Hematopoietic multipotent progenitor cell treated with erythropoietin and hydrocortisone succinate and interleukin-3 and kit ligand, for 8 days (in vitro differentiated cells): ENCODE measurements around the gene FXYD2.

Source experiments
- DNase-seq: peaks from one replicate; pipeline ENCODE4 v3.0.0-alpha.2; 2015

FXYD2 gene

DNA sequence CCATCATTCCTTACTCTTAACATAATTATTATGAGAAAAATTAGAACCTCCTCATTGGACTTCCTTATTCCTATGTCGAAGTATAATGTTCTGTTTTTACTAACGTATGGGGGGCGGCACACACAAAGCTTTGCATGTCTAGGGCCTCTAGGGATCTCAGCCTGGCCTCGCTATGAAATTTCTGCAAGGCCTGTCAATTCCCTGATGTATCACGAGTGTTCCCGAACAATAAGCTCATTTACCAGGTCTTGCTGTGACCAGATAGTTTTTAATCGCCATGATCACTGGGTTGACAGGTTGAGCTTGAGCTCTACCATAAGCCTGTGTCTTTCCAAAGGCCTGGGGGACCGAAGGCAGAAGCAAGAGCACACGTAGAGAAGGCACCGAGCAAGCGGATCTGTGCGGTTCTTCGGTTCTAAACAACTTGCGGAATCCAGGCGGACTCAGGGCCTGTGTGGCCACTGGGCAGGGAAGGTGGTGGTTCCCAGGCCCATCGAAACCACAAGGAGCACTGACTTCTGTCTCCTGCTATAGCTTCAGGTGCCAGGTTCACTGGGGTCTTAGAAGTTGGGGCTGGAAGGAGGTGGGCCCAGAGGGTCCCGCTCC lies 10.4 kb upstream of the FXYD2 start:
- no peak for DNase-seq

DNA sequence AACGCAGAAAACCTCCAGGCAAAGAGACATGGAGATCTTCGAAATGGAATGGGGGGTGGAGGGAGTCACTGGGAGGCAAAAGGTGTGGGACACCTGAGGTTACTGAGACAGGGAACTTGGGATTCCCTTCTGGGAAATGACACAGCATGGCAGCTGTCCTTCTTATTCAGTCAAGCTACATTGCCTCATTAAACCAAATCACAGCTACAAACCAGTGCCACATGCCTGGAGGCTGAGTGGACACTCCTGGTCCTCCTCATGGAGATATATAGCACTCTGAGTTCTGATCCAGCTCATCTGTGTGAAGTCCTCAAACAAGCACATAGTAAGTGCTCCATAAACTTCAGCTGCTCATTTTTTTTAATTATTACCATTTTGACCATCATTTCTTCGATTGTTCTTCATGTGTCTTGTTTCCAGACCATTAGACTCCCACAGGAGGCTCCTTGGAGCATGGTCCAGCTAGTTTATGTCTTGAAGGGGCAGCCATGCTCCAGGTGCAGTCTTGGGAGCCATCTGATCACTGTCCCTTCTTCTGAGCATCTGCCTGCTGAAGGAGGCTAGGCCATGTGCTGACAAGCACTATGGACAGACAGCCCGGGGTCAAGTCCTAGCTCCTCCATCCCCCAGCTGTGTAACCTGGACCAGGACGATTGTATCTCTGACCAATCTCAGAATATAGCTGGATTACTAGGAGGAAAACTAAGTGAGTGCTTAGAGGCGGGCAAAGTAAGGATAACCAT lies 9.7 kb upstream of the FXYD2 start:
- no peak for DNase-seq

DNA sequence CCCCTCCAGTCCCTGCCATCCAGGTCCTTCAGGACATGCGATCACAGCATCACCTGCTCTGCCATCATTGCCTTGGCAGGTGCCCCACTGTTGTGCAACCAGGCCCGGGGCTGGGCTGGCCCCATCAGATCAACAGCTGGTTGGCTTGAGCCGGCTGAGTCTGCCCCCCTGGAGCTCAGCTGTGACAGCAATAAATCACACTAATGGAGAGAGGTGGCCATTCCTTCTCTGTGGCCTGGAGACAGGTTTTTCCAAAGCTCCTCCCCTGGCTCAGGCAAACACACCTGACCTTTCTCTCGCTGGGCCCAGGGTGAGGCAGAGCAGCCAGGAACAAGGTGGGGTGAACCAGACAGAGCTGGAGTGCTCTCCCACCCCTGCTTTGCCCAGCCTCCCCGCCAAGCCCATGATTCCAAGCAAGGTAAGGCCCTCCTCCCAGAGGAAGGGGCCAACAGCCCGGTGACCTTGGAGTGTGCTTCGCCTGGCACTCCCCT lies 8.9 kb upstream of the FXYD2 start:
- DNase-seq = no peak

- DNase-seq = no peak
Observed at GRCh38 chr11:117832511-117832910, 8.0 kb upstream of the FXYD2 start.

GRCh38 chr11:117831661-117832415 lies 7.3 kb upstream of the FXYD2 start:
- DNase-seq = no peak

DNA sequence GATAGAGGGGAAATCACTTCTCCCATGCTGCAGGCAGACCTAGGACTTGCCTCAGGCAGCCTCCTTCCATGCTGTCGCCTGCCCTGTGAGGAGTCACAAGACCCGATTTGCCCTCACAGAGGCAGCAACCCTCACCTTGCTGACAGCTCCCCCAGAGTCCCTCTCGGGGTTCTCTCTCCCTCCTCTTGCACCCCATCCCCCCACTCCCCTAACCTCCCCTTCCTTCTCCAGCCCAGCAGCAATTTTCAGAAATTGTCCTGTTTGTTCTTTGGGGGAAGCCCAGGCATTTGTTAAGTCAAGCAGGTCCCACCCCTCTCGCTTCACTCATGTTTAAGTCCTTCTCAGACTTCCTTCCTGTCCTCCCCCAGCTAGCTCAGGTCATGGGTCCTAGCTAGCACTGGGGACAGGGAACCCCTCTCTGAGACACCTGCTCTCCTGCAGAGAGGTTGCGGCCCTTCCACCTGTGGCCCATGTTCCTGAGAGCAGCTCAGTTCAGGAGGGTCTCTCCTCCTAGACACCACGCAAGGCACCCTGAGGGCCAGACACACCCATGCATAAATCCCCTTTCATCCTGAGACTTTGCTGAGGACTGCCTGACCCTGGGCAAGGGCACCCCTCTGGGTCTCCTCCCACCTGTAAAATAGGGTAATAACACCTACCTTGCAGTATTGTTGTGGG lies 6.3 kb upstream of the FXYD2 start:
- DNase-seq = no peak

- no peak for DNase-seq
Observed at GRCh38 chr11:117830072-117830471, 5.5 kb upstream of the FXYD2 start.

- no peak for DNase-seq
Observed at GRCh38 chr11:117829369-117829725, 4.8 kb upstream of the FXYD2 start.

- DNase-seq = no peak
Observed at GRCh38 chr11:117828611-117829368, 4.2 kb upstream of the FXYD2 start.

DNA sequence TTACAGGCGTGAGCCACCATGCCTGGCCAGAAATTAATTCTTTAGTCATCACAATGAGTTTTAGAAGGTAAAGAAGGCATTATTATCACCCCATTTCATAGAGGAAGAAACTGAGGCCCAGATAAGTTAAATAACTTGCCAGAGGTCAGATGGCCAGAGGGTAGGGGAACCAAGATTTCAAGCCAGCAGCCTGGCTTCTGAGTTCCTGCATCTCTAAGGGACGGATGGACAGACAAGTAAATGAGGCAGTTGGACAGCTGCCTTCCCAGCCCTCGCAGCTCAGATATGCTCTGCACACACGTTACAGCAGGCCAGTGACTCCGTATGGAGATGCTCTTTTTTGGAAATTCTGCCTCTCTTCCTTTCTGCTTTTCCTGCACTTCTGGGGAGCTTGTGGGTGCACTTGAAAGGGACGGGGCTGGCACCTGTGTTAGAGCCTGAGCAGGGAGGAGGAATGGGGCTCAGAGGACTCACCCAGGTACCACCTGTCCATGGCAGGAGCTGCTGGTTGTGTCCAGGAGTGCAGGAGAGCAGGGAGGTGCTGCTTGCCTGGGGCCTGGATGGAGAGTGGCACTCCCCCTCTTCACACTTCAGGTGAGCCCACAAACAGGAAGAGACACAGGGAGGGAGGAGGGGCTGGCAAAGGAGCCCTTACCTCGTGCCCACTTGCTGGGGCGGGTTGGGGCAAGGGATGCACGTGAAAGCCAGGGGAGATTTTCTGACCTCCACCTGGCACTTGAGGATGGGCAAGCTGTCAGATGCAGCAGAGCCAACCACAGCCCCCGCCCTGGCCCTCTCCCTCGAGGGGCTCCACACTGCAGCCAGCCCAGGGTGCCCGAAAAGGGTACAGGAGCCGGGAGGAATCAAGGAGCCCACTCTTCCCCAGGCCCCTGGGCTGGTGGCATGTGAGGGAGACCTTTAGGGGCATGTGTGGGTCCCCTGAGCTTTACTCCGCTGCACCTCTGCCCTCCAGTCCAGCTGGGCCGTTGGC lies 3.3 kb upstream of the FXYD2 start:
- DNase-seq = no peak

DNA sequence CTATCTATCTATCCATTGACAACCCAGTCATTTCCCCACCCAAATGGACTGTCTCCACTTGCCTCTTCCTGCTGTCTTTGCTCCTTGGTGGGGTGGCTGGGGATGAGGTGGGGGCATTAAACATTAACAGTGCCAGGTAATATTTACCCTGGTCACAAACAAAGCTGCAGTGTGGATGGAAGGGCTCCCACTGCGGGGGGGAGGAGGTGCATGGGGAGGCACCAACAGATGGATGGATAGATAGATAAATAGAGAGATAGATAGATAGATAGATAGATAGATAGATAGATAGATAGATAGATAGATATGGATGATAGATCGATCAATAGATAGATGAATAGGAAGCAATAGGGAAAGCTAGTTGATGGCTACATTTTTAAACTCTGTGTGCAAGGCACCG lies 2.3 kb upstream of the FXYD2 start:
- no peak for DNase-seq

DNA sequence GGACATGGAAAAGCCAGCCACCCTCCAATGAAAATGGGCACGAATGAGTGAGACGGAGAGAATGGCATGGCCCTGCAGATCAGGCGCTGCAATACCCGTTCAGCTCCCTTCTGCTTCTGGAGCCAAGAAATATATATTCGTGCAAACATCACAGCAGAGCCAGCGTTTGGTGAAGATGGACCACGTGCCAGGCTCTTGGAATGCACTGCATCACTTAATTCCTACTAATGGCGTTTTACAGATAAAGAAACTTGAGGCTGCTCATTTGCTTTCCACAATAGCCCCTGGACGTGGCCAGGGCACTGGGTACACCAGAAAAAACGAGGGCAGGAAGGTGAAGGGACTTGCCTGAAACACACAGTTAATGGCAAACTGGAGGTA lies 1.6 kb upstream of the FXYD2 start:
- no peak for DNase-seq

DNA sequence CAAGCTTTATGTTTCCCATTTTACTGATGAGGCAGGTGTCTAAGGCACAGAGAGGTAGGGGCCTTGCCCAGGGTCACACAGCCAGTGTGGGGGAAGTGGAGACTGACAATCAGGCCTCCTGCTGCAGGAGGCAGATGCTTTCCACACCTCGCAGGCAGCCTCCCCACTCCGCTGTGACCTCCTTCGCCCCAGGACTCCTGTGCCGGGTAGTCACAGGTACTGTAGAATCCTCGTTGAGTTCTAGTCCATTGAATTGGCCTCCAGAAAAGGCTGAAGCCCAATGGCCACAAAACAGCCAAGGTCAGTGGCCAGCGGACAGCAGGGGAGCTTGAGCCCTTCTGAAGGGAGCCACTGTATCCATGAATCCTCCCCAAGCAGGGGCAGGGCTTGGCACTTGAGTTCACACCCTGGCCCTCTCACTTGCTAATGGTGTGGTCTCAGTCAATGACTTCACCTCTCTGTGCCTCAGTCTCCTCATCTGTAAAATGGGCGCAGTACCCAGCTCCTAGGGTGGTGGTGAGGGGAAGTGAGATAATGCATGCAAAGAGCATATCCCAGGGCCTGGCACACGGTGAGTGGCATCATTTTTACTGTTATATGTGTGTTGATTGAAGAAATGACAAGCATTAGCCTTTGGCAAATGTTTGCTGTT lies 1.1 kb upstream of the FXYD2 start:
- no peak for DNase-seq

DNA sequence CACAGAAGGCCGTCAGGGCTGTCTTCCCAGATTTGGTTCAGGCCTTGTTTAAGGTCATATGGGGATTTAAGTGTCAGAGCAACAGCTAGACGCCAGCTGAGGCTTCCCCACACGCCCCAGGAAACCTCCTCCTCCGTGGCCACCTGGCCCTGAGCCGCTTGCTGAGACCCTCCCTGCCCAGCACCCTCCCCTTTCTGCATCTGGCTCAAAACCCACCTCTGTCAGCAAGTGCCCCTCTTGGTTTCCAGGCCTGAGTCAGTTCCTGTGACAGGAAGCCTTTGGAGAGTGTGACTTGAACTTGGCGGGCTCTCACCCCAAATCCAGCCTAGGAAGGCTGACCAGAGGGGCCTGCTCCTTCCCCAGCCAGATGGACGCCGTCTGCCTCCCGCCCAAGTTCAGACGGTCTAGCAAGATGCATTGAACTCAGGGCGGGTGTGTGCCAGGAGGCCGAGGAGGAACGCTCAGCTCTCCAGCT lies 561 bp downstream of the FXYD2 start:
- no peak for DNase-seq

GRCh38 chr11:117823294-117823945 lies 1.1 kb downstream of the FXYD2 start:
- DNase-seq = peak; percentile 30

DNA sequence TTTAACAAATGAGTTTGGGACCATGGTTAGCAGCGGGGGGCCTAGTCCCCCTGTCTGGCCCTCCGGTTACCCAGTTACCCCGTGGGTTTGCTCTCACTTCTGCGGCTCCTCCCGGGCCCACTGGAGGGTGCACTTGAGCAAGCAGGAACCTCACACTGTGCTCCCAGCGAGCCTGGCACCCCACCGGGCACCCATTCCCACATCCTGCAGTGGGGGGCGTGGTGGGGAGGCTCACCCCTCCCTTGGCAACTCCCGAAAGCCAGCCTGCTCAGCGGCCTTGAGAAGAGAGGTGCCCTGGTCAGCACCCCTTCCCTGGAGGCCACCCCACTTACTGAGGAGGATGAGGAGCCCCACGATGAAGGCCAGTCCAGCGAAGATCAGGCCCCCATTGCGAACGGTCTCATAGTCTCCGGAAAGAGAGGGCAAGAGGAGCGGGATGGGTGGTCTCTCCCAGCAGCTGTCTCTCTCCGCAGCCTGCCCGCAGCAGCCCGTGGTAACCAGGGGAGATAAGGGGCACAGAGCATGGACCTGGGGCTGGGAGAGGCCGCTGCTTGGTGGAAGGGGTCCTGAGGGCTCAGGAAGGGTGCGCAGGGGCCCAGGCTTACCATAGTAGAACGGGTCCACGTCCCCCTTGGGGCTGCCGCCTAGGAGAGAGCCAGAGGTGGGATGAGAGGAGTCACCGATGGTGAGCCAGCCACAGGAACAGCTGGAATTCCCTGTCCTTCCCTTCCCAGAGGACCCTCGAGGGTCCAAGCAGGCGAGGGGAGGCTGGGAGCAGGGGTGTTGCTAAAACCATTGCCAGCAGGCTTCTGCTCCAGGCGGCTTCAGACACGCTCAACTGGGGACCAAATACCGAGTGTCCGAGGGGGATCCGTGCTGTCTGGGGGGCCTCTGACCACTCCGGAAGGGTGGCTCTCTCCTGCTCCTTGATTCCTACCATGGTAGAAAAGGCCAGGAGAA lies 2.2 kb downstream of the FXYD2 start:
- no peak for DNase-seq

DNA sequence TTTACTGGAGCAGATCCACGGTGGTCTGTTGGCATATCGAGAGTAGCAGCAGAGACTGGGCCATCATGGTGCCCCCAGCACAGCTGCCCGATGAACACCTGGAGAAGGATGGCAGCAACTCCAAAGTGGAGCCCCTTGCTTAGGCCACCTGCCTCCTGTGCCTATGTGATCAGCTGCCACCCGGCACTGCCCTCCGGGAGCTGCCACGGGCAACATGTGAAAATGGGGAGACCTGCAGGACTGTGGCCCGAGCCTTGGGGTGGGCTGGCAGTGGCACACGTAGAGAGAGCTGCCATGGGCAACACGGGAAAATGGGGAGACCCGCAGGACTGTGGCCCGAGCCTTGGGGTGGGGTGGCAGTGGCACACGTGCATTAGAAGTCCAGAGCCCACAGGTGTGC lies 3.1 kb downstream of the FXYD2 start:
- no peak for DNase-seq

DNA sequence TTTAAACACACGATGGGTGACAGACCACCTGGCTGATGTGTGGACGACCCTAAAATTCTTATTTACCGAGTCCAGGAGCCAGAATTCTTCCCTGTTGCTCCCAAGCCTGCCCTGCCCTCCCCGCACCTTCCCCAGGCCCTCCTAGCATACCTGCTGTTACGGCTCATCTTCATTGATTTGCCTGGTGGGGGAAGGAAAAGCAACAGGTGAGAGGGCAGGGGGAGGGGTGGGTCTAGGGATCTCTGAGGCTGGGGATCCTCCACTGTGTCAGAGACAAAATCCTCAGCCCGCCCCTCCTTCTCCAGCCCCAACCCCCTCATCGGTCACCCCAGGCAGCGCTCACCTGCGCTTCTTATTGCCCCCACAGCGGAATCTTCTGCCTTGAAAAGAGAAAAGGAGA lies 4.0 kb downstream of the FXYD2 start:
- no peak for DNase-seq

DNA sequence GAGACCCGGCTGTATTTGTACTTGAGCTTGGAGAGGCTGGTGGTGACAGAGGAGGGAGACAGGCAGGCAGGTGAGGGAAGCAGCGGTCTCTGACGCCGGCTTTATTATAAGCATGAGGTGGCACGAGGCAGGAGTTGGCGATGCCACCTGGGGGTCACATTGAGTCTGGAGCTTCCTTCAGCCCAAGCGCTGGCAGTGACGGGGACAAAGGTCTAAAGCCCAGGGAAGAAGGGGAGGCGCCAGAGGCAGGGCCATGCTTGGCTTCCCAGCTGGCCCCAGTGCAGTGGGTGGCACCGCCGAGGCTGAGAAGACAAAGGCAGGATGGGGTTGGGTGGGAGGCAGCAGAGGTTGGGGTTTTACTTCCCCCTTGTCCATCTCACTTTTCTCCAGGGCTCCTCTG lies 4.5 kb downstream of the FXYD2 start:
- DNase-seq = no peak
